Right lobe of liver (tissue), 6 donors: Measurements from ENCODE around the gene CLIC2. TPM values are rescaled to one million over a fixed set of nuclear protein-coding genes. Genes with fewer than 3 reads are reported as not detected.
"Not testable (repeated sequence)": the region's sequence is repeated elsewhere in the genome, so short reads cannot be mapped to it uniquely, and the experiment has no call there.

Experiments used
- ATAC-seq, 4 donors: fragments of 200-7000 bp; cut with Tn5 transposase; one replicate each; pipeline ENCODE4 v1.9.1; 2020; ENCODE audit warnings: mild to moderate bottlenecking in 4 of 4, moderate library complexity in 4 of 4
- DNase-seq, 3 donors: peaks; one replicate each; pipeline ENCODE4 v3.0.0-alpha.2; 2020
- H3K27ac ChIP-seq, 3 donors: fragments of 200-600 bp; one replicate each; pipeline ENCODE4 v1.8.0; 2022
- H3K27me3 ChIP-seq, 2 donors: fragments of 200-600 bp; one replicate each; pipeline ENCODE4 v1.8.0; 2022
- H3K36me3 ChIP-seq, 4 donors: fragments of 200-600 bp; sonication (generic) in 1 of 4; one replicate each; pipeline versions ENCODE4 v1.5.1 to v1.8.0; 2017 to 2022; ENCODE audit warnings: control low read depth in 1 of 4
- H3K4me1 ChIP-seq, 4 donors: fragments of 200-600 bp; sonication (generic) in 1 of 4; one replicate each; pipeline versions ENCODE4 v1.5.1 to v1.8.0; 2017 to 2022; ENCODE audit warnings: control low read depth in 1 of 4
- H3K4me3 ChIP-seq, 3 donors: fragments of 200-600 bp; one replicate each; pipeline ENCODE4 v1.8.0; 2022
- H3K9me3 ChIP-seq, 4 donors: fragments of 200-600 bp; sonication (generic) in 1 of 4; one replicate each; pipeline versions ENCODE4 v1.5.1 to v1.8.0; 2017 to 2022; ENCODE audit warnings: control low read depth in 1 of 4
- POLR2A ChIP-seq: fragments of 450-650 bp; IDR thresholded peaks from one replicate; pipeline ENCODE4 v1.6.1; 2017; ENCODE audit warnings: antibody characterized with exemption, mild to moderate bottlenecking
- WGBS: methylation state at CpG from one replicate; pipeline ENCODE4 v1.1.6; 2018; ENCODE audit warnings: low coverage, low lambda C conversion rate; ENCODE audit not compliant: insufficient coverage; ENCODE audit errors: missing lambda C conversion rate; 5-methylcytosine and 5-hydroxymethylcytosine counted together
- intact Hi-C, 2 donors: fragments of 100-400 bp; cut with DNase I; formaldehyde crosslinking; loops; one replicate each; pipeline versions ENCODE4 v1.11.2 to v1.14.1; 2022
- total RNA-seq, 6 experiments: library from RNA; depleted of rRNA in 2 of 6; stranded (reverse); fragments of >200 nt in 2 of 6; fragmentation: NEBNext Ultra II Directional in 3 of 6; extraction: Animal tissue kit (Norgen Biotek cat#: 25700) in 3 of 6; gene quantifications; one replicate each; pipeline versions ENCODE4 v1.1.0 to v1.2.4, GENCODE V29; 2016 to 2023
- TF ChIP-seq, protein P1 (sequence below), 4 donors: fragments of 200-600 bp in 3 of 4; fragments of 450-650 bp in 1 of 4; IDR thresholded peaks; one replicate each; pipeline versions ENCODE4 v1.5.1 to v1.8.0; 2016 to 2022; ENCODE audit warnings: antibody characterized with exemption in 4 of 4, mild to moderate bottlenecking in 2 of 4
- donor health status: DM: no; HTN: yes; CAD: no.
- donor health status: DM: no; HTN: no; CAD: no.
- donor health status: DM: no; HTN: no; CAD: no.
- donor health status: DM: no; HTN: yes; CAD: no.
- donor health status: DM: no; HTN: yes; CAD: no.

Gene CLIC2
- total RNA-seq, 6 experiments from 2014 or later = 1.5 to 11.0 (median 3.9) TPM

- no peaks in the 10 kb centered on the region for H3K27me3 ChIP-seq
- no peak for DNase-seq
- H3K4me3 ChIP-seq = no peak overlapping the region
- no peaks in the 10 kb centered on the region for H3K9me3 ChIP-seq
- WGBS = 60% methylated on average over 4 of the region's 5 CpGs
- TF ChIP-seq, protein P1, sequence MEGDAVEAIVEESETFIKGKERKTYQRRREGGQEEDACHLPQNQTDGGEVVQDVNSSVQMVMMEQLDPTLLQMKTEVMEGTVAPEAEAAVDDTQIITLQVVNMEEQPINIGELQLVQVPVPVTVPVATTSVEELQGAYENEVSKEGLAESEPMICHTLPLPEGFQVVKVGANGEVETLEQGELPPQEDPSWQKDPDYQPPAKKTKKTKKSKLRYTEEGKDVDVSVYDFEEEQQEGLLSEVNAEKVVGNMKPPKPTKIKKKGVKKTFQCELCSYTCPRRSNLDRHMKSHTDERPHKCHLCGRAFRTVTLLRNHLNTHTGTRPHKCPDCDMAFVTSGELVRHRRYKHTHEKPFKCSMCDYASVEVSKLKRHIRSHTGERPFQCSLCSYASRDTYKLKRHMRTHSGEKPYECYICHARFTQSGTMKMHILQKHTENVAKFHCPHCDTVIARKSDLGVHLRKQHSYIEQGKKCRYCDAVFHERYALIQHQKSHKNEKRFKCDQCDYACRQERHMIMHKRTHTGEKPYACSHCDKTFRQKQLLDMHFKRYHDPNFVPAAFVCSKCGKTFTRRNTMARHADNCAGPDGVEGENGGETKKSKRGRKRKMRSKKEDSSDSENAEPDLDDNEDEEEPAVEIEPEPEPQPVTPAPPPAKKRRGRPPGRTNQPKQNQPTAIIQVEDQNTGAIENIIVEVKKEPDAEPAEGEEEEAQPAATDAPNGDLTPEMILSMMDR (IDR thresholded peaks at IDR 0.05) = no peak
- no peak for TF ChIP-seq POLR2A
- intact Hi-C loops = no loop called here
- no peaks in the 10 kb centered on the region for H3K36me3 ChIP-seq
- ATAC-seq = no peak
- H3K4me1 ChIP-seq = no peaks in the 10 kb centered on the region
- no peak overlapping the region for H3K27ac ChIP-seq
Observed at GRCh38 chrX:155314260-155314659, 20.2 kb downstream of the CLIC2 start.

DNA sequence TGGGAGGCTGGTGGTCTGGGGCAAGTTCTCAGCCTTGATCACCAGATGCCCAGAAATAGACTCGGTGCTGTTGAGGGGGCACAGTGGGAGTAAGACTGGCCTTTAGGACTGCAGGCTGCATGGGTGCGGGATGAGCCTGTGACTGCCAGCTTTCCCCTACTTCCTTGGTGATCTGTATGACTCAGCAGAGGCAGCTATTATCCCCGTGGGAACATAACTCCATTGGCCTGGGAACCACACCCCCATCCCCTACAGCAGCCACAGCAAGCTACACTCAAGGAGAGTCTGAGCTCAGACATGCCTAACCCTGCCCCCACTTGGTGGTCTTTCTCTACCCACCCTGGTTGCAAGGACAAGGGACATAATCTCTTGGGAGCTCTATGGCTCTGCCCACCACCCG, 20.6 kb downstream of the CLIC2 start:
- Histone ChIP-seq H3K9me3 (no peaks in the 10 kb centered on the region), H3K27ac (no peak overlapping the region), H3K4me1 (no peaks in the 10 kb centered on the region), H3K36me3 (no peaks in the 10 kb centered on the region), H3K4me3 (no peak overlapping the region), H3K27me3 (no peaks in the 10 kb centered on the region)
- DNase-seq (no peak), ATAC-seq (no peak)
- intact Hi-C loops = no loop called here
- WGBS = 69% methylated on average over 2 of the region's 4 CpGs
- TF ChIP-seq POLR2A = no peak
- TF ChIP-seq, protein P1 (IDR thresholded peaks at IDR 0.05) = no peak

DNA sequence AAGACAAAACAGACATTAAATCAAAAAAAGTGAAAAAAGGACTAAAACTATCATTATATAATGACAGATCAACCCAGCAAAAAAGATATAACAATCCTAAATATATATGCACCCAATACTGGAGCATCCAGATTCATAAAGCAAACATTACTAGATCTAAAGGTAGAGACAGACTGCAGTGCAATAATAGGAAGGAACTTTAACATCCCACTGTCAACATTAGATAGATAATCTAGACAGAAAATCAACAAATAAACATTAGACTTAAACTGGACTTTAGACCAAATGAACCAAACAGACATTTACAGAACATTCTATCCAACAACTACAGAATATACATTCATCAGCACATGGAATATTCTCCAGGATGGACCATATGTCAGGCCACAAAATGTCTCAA, 40.6 kb downstream of the CLIC2 start:
- no peak overlapping the region for H3K27ac ChIP-seq
- H3K4me3 ChIP-seq = no peak overlapping the region
- TF ChIP-seq POLR2A = no peak
- TF ChIP-seq, protein P1 (IDR thresholded peaks at IDR 0.05) = no peak
- ATAC-seq (peak; percentile 20 to 65 (median 41)), DNase-seq (no peak)
- H3K9me3 ChIP-seq = no peaks in the 10 kb centered on the region
- H3K27me3 ChIP-seq = no peaks in the 10 kb centered on the region
- H3K4me1 ChIP-seq = no peaks in the 10 kb centered on the region
- intact Hi-C loops = no loop called here
- no peaks in the 10 kb centered on the region for H3K36me3 ChIP-seq

DNA sequence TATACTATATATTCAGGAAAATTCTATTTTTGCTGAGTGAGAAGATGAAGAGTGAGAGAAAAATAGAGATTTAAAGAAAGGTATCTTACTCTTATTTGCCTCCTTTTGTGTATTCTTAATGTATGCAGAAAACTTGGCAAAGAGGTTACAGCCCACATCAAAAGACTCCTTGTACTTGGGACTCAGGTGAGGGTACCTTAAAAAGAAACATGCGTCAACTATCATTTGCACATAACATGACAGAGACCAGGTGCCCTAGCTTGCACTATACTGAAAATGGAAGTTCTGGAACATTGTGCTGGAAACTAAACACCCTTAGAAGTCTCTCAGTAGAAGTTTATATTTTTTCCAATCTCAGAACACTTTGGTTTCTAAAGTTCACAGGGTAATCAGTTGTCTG, 54.5 kb downstream of the CLIC2 start:
- intact Hi-C loops = no loop called here
- H3K27ac ChIP-seq = no peak overlapping the region
- no peak for TF ChIP-seq POLR2A
- no peaks in the 10 kb centered on the region for H3K36me3 ChIP-seq
- no peaks in the 10 kb centered on the region for H3K4me1 ChIP-seq
- no peaks in the 10 kb centered on the region for H3K9me3 ChIP-seq
- ATAC-seq (no peak), DNase-seq (no peak)
- 63% methylated on average over 1 of the region's 1 CpG for WGBS
- no peak overlapping the region for H3K4me3 ChIP-seq
- H3K27me3 ChIP-seq = no peaks in the 10 kb centered on the region

DNA sequence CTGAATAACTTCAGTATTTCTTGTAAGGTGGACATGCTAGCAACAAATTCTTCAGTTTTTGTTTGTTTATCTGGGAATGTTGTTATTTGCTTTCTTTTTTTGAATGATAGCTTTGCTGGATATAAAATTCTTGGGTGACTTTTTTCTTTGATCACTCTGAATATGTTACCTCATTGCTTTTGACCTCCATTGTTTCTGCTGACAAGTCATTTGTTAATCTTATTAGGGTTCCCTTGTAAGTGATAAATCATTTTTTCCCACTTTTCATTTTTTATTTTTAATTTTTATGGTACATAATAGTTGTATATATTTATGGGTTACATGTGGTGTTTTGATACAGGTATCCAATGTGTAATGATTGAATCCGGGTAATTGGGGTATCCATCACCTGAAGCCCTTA, 63.4 kb downstream of the CLIC2 start:
- no peak for DNase-seq
- Histone ChIP-seq H3K9me3 (no peaks in the 10 kb centered on the region), H3K36me3 (no peaks in the 10 kb centered on the region), H3K4me3 (no peak overlapping the region), H3K4me1 (no peaks in the 10 kb centered on the region), H3K27me3 (no peaks in the 10 kb centered on the region), H3K27ac (no peak overlapping the region)
- intact Hi-C loops = no loop called here
- ATAC-seq = no peak
- WGBS = 59% methylated on average over 1 of the region's 1 CpG
- no peak for TF ChIP-seq POLR2A
- TF ChIP-seq, protein P1 (IDR thresholded peaks at IDR 0.05) = no peak

DNA sequence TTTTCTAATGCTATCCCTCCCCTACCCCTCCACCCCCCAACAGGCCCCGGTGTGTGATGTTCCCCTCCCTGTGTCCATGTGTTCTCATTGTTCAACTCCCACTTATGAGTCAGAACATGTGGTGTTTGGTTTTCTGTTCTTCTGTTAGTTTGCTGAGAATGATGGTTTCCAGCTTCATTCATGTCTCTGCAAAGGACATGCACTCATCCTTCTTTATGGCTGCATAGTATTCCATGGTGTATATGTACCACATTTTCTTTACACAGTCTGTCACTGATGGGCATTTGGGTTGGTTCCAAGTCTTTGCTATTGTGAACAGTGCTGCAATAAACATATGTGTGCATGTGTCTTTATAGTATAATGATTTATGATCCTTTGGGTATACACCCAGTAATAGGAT, 66.4 kb downstream of the CLIC2 start:
- DNase-seq, H3K27ac ChIP-seq, ATAC-seq, H3K4me3 ChIP-seq, H3K9me3 ChIP-seq, H3K36me3 ChIP-seq, H3K4me1 ChIP-seq, H3K27me3 ChIP-seq, intact Hi-C loops: not testable (repeated sequence)
- no CpG with 5 or more reads among the region's 1 CpG for WGBS
